Tibial nerve (tissue), 4 donors: Measurements from ENCODE around the gene ANO1.

Experiments
- EP300 ChIP-seq, 2 donors: sonication (generic); formaldehyde crosslinking; IDR thresholded peaks; one replicate each; pipeline ENCODE4 v1.6.1; 2017; ENCODE audit warnings: antibody characterized with exemption in 2 of 2, mild to moderate bottlenecking in 1 of 2
- POLR2A ChIP-seq, 2 donors: fragments of 450-650 bp; IDR thresholded peaks; one replicate each; pipeline ENCODE4 v1.6.1; 2017; ENCODE audit warnings: antibody characterized with exemption in 2 of 2, mild to moderate bottlenecking in 2 of 2, moderate library complexity in 2 of 2
- TF ChIP-seq, protein P1 (sequence below), 5 experiments: fragments of 200-600 bp in 3 of 5; fragments of 450-650 bp in 2 of 5; sonication (generic) in 3 of 5; IDR thresholded peaks; one replicate each; pipeline ENCODE4 v1.5.1; 2016 to 2019; ENCODE audit warnings: antibody characterized with exemption in 5 of 5, mild to moderate bottlenecking in 3 of 5, moderate library complexity in 2 of 5

- TF ChIP-seq, protein P1, sequence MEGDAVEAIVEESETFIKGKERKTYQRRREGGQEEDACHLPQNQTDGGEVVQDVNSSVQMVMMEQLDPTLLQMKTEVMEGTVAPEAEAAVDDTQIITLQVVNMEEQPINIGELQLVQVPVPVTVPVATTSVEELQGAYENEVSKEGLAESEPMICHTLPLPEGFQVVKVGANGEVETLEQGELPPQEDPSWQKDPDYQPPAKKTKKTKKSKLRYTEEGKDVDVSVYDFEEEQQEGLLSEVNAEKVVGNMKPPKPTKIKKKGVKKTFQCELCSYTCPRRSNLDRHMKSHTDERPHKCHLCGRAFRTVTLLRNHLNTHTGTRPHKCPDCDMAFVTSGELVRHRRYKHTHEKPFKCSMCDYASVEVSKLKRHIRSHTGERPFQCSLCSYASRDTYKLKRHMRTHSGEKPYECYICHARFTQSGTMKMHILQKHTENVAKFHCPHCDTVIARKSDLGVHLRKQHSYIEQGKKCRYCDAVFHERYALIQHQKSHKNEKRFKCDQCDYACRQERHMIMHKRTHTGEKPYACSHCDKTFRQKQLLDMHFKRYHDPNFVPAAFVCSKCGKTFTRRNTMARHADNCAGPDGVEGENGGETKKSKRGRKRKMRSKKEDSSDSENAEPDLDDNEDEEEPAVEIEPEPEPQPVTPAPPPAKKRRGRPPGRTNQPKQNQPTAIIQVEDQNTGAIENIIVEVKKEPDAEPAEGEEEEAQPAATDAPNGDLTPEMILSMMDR (IDR thresholded peaks at IDR 0.05) = no peak
- TF ChIP-seq POLR2A (IDR thresholded peaks at IDR 0.05) (no peak), EP300 (IDR thresholded peaks at IDR 0.05) (no peak)
Observed at GRCh38 chr11:70128435-70128906, 50.4 kb downstream of the ANO1 start.
